H54 (cell line): Measurements from ENCODE around the gene COA8.
"Not testable (repeated sequence)": the region's sequence is repeated elsewhere in the genome, so short reads cannot be mapped to it uniquely, and the experiment has no call there.

Experiments
- DNase-seq: peaks from one replicate; pipeline ENCODE4 v3.0.0; 2011; ENCODE audit warnings: low spot score, mixed read lengths; ENCODE audit not compliant: insufficient read length
- FAIRE-seq: peaks from 3 replicates; lab custom pipeline; 2011; peaks lifted over from hg19 to GRCh38; lab: Jason Lieb, UNC
- POLR2A ChIP-seq: IDR thresholded peaks from 2 replicates; pipeline ENCODE4 v1.6.1; 2011; ENCODE audit warnings: low read depth, mild to moderate bottlenecking, low read length

The COA8 gene

DNA sequence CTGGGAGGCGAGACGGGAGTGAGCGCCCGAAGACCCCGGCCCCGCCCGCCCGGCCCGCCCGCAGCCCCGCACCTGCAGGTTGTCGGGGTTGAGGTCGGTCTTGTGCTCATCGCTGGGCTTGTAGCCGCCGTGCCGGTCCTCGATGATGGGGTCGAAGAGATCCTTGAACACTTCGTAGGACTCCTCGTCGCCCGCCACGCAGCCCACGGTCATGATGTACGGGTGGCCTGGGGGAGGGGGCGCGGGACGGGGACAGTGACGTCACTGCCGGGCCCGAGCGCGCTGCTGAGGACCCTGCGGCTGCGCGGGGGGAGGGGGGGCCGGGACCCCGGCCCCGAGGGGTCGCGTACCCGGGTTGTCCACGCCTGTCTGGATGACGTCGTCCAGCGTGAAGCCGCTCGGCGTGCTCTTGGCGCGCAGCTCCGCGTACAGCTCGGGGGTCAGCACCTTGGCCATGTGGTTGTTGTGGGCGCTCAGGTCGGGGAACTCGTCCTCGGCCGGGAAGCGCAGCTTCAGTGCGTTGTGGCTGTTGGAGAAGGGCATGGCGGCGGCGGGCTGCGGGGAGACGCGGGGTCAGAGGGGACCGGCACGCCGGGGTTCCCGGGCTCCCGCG is 40.7 kb upstream of the COA8 start:
- TF ChIP-seq POLR2A, result no peak
- DNase-seq, result no peak
- no peak for FAIRE-seq

DNA sequence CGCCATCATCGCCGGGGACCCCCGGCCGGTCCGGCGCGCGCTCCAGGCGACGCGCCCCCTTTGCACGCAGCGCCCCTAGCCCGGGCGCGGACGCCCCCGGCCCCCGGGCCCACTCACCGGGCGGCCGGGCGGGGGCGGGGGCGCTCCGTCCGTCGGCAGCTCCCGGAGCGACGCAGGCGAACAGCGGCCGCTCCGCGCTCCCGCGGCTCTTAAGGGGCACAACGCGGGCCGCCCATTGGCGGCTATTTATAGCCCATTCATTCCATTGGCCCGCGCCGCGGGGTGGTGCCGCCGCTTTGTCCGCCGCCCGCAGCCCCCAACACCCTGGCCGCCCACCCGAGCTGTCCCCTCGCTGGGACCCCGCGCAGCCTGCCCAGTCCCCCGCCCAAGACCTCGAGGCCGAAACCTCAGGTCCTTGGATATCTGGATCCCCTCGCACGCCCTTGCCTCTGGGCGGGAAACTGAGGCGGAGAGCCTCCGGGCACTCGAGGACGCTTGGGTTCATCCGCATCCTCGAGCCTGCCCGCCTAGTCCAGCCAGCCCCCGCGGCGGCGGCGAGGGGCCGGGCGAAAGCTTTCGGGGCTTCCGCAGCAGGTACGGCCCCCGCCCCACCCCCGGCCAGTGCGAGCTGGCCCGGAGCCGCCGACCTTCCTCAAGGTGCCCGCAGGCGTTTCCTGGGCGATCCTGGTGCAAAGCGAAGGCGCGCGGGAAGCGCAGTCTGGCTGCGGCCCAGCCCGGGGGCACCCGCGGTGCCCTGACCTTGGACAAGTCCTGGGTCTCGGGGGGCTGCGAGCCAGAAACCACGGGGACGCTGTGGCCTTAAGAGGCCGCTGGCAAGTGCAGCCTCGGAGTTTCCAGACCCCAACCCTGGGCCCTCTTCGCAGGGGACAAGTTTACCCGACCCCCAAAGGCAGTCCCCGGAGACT is 39.8 kb upstream of the COA8 start, which contains the start of gene CKB:
Gene CKB, minus strand, starts transcription at position 182 of the 926 bp plus-strand sequence. CDS start 337 bp downstream, outside the sequence.
- no peak for DNase-seq
- FAIRE-seq, result no peak
- TF ChIP-seq POLR2A, result peak; percentile 53

DNA sequence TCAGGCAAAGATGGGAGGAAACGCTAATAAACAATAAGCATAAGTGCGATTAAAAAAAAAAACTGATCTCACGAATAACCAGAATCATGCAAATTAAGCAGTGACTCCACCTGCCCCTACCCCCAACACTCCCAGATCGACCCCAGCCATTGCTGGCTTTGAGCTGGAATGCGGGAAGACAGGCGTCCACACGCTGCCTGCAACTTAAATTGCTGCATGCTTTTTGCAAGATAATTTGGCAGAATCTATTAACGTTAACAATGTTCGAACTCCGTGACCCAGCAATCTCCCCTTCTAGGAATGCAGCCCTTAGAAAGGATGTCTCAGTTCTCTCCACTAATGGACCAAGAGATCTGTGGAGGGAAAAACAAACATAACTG is 39.2 kb upstream of the COA8 start:
- no peak for FAIRE-seq
- TF ChIP-seq POLR2A, result no peak
- DNase-seq, result no peak

DNA sequence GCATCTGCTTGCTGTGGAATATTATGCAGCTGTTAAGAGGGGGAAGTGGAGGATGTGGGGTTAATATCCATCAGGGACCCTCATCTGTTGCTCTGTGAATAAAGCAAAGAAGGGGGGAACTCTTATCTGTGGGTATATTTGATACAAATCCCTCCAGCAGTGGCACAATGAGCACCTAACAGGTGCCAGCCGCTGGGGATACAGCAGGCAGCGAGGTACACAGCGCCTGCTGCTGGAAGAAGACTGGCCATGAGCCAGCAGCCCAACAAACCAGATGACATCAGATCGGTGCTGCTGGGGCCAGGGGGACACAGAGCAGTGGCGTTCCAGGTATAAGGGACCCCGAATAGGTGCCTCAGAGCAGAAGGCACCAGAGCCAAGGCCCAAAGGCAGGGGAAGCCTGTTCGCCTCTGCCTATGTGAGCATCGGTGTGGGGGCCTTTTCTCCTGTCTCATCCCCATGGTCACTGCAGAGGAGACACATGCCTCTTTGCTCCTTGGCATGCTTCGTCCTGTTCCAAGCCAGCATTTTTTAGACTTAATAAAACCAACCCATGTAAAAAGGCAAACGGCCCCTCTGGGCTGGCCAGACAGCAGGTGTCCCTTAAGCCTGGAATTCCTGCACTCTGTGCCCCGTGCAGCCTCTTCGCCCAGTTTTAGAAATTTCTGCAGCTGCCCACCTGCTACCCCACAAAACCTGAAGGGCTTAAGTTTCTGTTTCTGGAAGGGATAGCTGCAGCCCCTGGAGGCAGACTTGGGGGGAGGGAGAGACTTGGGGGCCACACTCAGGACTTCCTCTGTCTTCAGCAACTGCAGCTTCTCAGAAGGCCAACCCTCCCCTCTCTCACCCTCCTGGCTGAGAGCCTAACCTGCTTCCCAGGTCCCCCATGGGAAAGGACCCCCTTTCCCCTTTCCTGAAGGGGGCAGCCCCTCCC is 38.5 kb upstream of the COA8 start:
- DNase-seq, result no peak
- no peak for TF ChIP-seq POLR2A
- FAIRE-seq, result no peak

DNA sequence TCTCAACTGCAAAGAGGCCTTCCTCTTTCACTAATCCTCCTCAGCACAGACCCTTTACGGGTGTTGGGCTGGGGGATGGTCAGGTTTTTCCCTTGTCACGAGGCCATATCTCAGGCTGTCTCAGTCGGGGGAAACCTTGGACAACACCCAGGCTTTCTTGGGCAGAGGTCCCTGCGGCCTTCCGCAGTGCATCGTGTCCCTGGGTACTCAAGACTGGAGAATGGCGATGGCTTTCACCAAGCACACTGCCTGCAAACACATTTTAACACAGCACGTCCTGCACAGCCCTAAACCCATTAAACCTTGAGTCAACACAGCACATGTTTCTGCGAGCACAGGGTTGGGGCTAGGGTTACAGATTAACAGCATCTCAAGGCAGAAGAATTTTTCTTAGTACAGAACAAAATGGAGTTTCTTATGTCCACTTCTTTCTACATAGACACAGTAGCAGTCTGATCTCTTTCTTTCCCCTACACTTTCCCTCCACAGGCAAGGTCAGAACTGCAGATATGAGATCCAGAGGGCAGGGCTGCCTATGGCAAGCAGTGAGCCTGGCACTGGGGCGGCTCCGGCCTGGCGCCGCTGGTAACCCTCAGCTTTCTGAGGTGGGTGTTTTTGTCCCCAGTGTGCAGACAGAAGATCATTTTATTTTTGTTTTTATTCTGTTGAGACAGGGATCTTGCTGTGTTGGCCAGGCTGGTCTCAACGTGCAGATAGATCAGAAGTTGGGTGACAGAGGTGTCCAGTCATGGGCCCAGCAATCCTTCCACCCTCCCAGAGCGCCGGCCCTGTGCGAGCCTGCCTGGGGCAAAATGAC is 37.1 kb upstream of the COA8 start:
- DNase-seq, FAIRE-seq: not testable (repeated sequence)

DNA sequence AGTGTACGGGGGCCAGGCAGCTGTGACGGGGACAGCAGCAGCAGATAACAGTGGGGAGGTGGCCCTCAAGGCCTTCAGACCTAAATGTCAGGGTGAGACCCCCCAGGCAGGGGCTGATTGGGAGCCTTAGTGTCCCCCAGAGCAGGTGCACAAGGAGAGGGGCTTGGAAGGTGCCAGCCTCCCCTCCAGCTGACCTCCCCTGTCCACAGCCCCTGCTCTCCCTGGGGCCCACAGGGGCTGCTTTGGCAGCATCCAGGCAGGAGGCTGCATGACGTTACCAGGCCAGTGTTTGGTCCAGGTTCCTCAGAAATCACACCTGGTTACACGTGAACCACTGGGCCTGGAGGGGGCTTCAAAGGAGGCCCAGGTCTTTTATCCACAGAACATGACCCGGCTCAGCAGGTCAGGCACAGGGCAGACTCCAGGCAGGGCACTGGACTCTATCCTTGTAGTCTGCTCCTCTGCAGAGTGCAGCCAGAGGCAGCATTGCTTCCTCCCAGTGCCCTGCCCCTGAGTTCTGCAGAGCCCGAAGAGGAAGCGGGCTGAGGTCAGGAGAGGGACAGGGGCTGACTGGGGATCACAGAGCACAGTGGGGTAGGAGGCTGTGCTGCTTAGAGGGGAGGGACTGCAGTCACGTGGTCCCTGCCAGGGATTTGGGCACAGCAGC is 36.4 kb upstream of the COA8 start:
- FAIRE-seq (no peak), DNase-seq (no peak)

DNA sequence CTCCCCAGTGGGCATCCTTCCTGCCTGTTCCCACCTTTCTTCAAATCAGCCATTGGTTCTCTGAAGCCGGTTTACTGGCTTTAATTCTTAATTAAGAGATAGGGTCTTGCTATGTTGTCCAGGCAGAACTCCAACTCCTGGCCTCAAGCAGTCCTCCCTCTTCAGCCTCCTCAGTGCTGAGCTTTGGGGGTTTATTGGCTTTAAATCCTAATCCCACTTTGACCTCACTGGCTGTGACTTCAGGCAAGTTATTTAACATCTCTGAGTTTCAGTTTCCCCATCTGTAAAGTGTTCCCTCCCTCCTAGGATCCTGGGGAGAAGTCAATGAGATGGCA is 35.9 kb upstream of the COA8 start:
- no peak for FAIRE-seq
- no peak for DNase-seq
- TF ChIP-seq POLR2A, result no peak

More for the DNA sequence above, 36.4 kb upstream of the COA8 start:
- no peak for TF ChIP-seq POLR2A

DNA sequence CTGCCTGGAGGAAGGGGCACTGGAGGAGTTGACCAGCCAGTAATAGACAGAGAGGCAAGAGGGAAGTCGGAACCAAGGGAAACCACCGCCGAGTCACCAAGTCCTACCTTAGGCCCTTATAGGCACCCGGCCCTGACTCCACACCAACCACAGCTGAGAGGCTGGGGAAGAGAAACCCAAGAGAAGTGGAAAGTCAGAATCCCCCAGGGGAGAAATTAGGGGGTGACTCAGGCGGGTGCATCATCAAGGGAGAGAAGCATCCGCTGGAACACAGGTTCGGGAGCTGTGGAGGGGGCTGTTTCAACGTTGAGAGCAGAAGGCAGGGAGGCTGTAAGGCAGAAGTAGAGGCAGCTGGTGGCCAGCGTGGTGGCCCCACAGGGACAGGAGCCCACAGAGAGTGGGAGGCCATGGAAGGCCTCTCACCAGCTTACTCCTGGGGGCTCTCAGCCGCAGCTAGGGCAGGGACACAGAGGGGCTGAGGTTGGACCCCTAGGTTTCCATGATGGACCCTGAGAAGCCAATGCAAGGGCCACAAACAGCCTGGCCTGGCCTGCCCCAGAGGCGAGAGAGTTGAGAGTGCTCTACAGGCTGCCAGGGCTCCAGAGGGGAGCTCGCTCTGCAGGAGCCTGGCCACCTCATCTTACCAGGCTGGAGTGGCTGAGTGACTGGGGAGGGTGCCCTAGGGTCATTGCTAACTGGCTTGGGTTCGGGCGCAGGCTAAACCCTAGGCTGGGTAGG is 35.2 kb upstream of the COA8 start:
- no peak for TF ChIP-seq POLR2A
- FAIRE-seq, result no peak
- peak; percentile 78 for DNase-seq

DNA sequence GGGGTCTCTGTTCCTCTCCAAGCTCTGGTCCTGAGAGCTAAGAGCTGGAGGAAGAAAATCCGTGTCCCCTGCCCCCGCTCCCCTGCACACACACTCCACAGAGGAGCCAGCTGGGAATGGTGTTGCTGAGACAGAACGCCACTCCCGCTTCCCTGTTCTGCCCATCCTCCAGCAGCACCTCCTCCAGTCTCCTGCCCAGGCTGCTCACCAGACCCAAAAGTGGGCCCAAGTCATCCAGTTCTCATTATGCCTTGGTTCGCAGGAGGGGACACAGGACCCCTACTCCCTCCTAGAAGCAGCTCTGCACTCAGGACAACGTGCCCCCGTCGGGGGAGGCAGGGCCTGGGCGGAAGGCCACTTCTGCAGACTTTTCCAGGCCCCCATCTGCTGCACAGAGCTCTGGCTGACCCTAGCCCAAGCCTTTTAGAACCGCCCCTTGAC is 34.6 kb upstream of the COA8 start:
- DNase-seq (no peak), FAIRE-seq (no peak)
- TF ChIP-seq POLR2A, result no peak

DNA sequence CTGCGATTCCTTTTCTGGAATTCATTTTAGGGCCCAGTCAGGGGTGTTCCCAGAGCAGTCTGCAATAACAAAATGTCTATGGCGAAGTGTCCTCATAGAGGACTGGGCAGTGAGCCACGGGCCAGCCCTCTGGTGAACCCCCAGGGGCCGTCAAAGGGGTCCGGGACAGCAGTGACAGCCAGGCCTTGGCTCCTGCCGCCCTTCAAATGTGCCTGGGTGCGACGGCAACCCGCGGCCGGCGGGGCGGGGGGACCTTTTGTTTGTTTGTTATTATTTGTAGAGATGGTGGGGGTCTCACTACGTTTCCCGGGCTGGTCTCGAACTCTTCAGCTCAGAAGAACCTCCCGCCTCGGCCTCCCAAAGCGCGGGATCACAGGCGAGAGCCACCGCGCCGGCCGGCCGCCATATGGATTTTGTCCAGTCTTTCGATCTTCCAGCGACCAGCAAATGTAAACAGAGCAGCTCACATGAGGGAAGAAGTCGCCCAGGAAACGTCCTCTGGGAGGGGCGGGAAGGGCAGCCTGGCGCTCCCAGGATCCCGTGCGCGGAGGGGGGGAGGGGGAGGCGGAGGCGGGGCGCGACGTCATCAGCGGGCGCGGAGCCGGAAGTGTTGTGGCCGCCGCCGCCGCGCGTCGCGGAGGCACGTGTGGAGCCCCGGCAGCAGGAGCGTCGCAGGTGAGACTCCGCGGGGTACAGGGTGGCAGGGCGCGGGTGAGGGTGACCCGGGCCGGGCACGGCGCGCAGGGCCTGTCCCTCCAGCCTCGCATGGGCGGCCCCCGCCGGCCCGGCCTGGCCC is 34.0 kb upstream of the COA8 start, which contains the start of gene TRMT61A:
Gene TRMT61A, plus strand, starts transcription at position 610 of the 796 bp plus-strand sequence. CDS start 783 bp downstream, outside the sequence.
- DNase-seq, result peak; percentile 98
- no peak for FAIRE-seq
- TF ChIP-seq POLR2A, result peak; percentile 33; the same call in 1 of the 2 replicates
